Transverse colon (tissue), 4 donors: Measurements from ENCODE around the gene LRRC32. TPM values are rescaled to one million over a fixed set of nuclear protein-coding genes. Genes with fewer than 3 reads are reported as not detected.
A peak's percentile ranks its signal among the peaks of the same experiment; 100 is the strongest.

Experiments used
- DNase-seq: peaks from one replicate; pipeline ENCODE4 v3.0.0-alpha.2; 2019
- H3K27ac ChIP-seq, 4 donors: fragments of 200-600 bp; sonication (generic); 2 replicates each; pipeline ENCODE4 v1.5.1; 2016 to 2018; ENCODE audit warnings: inconsistent platforms in 4 of 4
- H3K27me3 ChIP-seq: fragments of 200-600 bp; sonication (generic); 2 replicates; pipeline ENCODE4 v1.5.1; 2017; ENCODE audit warnings: inconsistent platforms
- H3K36me3 ChIP-seq, 4 donors: fragments of 200-600 bp; sonication (generic); 2 replicates each; pipeline ENCODE4 v1.5.1; 2017 to 2019; ENCODE audit warnings: inconsistent platforms in 4 of 4
- H3K4me1 ChIP-seq, 4 donors: fragments of 200-600 bp; sonication (generic); 2 replicates each; pipeline ENCODE4 v1.5.1; 2017 to 2020; ENCODE audit warnings: inconsistent platforms in 4 of 4
- H3K4me3 ChIP-seq, 4 donors: fragments of 200-600 bp; sonication (generic); 1 replicate in 1 of 4; 2 replicates in 3 of 4; pipeline versions ENCODE4 v1.5.1 to v1.6.1; 2017 to 2019; ENCODE audit warnings: inconsistent platforms in 4 of 4
- H3K9me3 ChIP-seq, 2 donors: fragments of 200-600 bp; sonication (generic); 2 replicates each; pipeline ENCODE4 v1.5.1; 2017 to 2019; ENCODE audit warnings: inconsistent platforms in 2 of 2
- EP300 ChIP-seq: sonication (generic); formaldehyde crosslinking; IDR thresholded peaks from one replicate; pipeline ENCODE4 v1.6.1; 2017; ENCODE audit warnings: antibody characterized with exemption, low read depth
- POLR2A ChIP-seq: fragments of 450-650 bp; IDR thresholded peaks from one replicate; pipeline ENCODE4 v1.6.1; 2016; ENCODE audit warnings: antibody characterized with exemption, mild to moderate bottlenecking, moderate library complexity
- POLR2AphosphoS5 ChIP-seq, 3 donors: sonication (generic); formaldehyde crosslinking; IDR thresholded peaks; one replicate each; pipeline ENCODE4 v1.6.1; 2016; ENCODE audit warnings: antibody characterized with exemption in 3 of 3
- WGBS, 2 donors: methylation state at CpG; one replicate each; pipeline ENCODE4 v1.1.5; 2018; ENCODE audit warnings: low coverage in 1 of 2; 5-methylcytosine and 5-hydroxymethylcytosine counted together
- in situ Hi-C, 4 donors: fragments of 200-750 bp; cut with MboI; loops; one replicate each; pipeline versions ENCODE4 v1.15.0 to v1.15.1; 2017; ENCODE audit warnings: low sequenced_read_pairs in 3 of 4, low pct_ligation_motif_present in 1 of 4, low pct_unique_long_range_greater_than_20kb in 1 of 4
- intact Hi-C: fragments of 100-400 bp; cut with DNase I; formaldehyde crosslinking; loops from one replicate; pipeline ENCODE4 v1.15.1; 2023; ENCODE audit warnings: low total_unique reads
- total RNA-seq, 4 donors: library from RNA; depleted of rRNA; stranded (reverse); fragments of >200 nt; gene quantifications; one replicate each; pipeline ENCODE4 v1.1.0, GENCODE V29; 2016
- TF ChIP-seq, protein P1 (sequence below), 5 experiments: fragments of 200-600 bp in 3 of 5; fragments of 450-650 bp in 2 of 5; sonication (generic) in 3 of 5; IDR thresholded peaks; 1 replicate in 2 of 5; 2 replicates in 3 of 5; pipeline ENCODE4 v1.5.1; 2016 to 2017; ENCODE audit warnings: antibody characterized with exemption in 5 of 5, inconsistent platforms in 3 of 5, mild to moderate bottlenecking in 2 of 5, moderate library complexity in 1 of 5

LRRC32 gene
- total RNA-seq, 4 donors from 2014 or later = 5.1 to 11.5 (median 9.1) TPM

- intact Hi-C loops = no loop called here
- peak overlapping the region; percentile 37 to 75 (median 38) for H3K27ac ChIP-seq
- H3K4me3 ChIP-seq = peak overlapping the region in 3 of 4 donors; percentile 1 to 63 (median 5)
Observed at GRCh38 chr11:76667856-76668255, 2.7 kb downstream of the LRRC32 start.

GRCh38 chr11:76667271-76667818, 3.2 kb downstream of the LRRC32 start:
- TF ChIP-seq POLR2A = no peak
- no peak for TF ChIP-seq POLR2AphosphoS5 (IDR thresholded peaks at IDR 0.05)
- TF ChIP-seq, protein P1, sequence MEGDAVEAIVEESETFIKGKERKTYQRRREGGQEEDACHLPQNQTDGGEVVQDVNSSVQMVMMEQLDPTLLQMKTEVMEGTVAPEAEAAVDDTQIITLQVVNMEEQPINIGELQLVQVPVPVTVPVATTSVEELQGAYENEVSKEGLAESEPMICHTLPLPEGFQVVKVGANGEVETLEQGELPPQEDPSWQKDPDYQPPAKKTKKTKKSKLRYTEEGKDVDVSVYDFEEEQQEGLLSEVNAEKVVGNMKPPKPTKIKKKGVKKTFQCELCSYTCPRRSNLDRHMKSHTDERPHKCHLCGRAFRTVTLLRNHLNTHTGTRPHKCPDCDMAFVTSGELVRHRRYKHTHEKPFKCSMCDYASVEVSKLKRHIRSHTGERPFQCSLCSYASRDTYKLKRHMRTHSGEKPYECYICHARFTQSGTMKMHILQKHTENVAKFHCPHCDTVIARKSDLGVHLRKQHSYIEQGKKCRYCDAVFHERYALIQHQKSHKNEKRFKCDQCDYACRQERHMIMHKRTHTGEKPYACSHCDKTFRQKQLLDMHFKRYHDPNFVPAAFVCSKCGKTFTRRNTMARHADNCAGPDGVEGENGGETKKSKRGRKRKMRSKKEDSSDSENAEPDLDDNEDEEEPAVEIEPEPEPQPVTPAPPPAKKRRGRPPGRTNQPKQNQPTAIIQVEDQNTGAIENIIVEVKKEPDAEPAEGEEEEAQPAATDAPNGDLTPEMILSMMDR (IDR thresholded peaks at IDR 0.05) = no peak
- no peak for TF ChIP-seq EP300
- peak overlapping the region in 3 of 4 donors; percentile 1 to 63 (median 5) for H3K4me3 ChIP-seq
- in situ Hi-C loops (no loop called here), intact Hi-C loops (no loop called here)
- peaks cover 6 to 26% (median 19%) of the 10 kb centered on the region in 4 donors for H3K4me1 ChIP-seq
- DNase-seq = peak; percentile 4
- H3K9me3 ChIP-seq = no peaks in the 10 kb centered on the region
- H3K27ac ChIP-seq = peak overlapping the region; percentile 37 to 75 (median 38)
- no peaks in the 10 kb centered on the region for H3K36me3 ChIP-seq
- WGBS, 2 donors = 66 to 78% methylated on average over 5 to 15 of the region's 15 CpGs
- peaks cover 12% of the 10 kb centered on the region for H3K27me3 ChIP-seq

More at GRCh38 chr11:76667856-76668255, 2.7 kb downstream of the LRRC32 start:
- no peaks in the 10 kb centered on the region for H3K36me3 ChIP-seq
- WGBS, 2 donors = 82% methylated on average over 7 of the region's 7 CpGs; no CpG with 5 or more reads in 1 of the 2 donors
- no peaks in the 10 kb centered on the region for H3K9me3 ChIP-seq
- TF ChIP-seq, protein P1 (IDR thresholded peaks at IDR 0.05) = no peak
- no peak for TF ChIP-seq EP300
- H3K4me1 ChIP-seq = peaks cover 6 to 31% (median 24%) of the 10 kb centered on the region in 4 donors
- H3K27me3 ChIP-seq = peaks cover 12% of the 10 kb centered on the region
- in situ Hi-C loops = no loop called here
- DNase-seq = peak; percentile 6

DNA sequence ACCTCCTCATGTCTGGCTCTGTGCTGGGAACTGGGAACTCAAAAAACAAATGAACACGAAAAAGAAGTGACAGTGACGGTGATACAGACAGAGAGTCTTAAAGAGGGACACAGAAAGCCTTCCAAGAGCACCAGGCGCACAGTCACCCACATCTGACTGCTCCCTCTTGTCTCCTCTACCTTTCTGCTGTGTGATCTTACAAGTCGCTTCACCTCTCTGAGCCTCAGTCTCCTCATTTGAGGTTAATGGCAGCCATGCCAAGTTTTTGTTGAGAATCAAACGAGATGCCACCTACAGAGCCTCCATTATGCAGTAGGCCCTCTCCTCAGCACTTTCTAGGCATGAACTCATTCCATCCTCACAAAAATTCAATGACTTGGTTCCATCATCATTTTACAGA, 3.7 kb downstream of the LRRC32 start:
- TF ChIP-seq POLR2AphosphoS5 (IDR thresholded peaks at IDR 0.05) (no peak), EP300 (no peak), POLR2A (no peak)
- TF ChIP-seq, protein P1 (IDR thresholded peaks at IDR 0.05) = no peak
- Histone ChIP-seq H3K36me3 (no peaks in the 10 kb centered on the region), H3K4me1 (peaks cover 6 to 22% (median 17%) of the 10 kb centered on the region in 4 donors), H3K4me3 (peak overlapping the region in 1 of 4 donors; percentile 63), H3K9me3 (no peaks in the 10 kb centered on the region), H3K27me3 (peaks cover 12% of the 10 kb centered on the region), H3K27ac (peak overlapping the region in 3 of 4 donors; percentile 38 to 75 (median 39))
- DNase-seq = no peak
- in situ Hi-C loops (no loop called here), intact Hi-C loops (no loop called here)
- 66 to 81% methylated on average over 3 to 5 of the region's 5 CpGs for WGBS, 2 donors

DNA sequence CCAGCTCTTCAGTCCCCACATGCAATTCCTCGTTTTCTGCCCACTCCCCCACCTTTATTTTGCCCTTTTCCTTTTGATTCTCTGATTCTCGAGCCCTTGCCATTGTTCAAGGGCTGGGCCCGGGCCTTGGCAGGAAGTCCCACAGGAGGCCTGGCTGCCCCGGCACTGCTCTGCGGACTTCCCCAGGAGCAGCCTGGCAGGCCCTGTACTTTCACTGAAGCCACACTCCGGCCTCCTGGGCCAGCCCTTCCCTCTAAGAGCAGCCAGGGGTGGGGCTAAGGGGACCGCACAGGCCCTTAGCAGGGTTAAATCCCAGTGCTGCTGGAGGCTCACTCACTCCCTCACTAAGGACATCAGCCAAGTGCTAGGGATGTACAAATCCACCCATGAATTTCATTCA, 4.1 kb downstream of the LRRC32 start:
- Histone ChIP-seq H3K9me3 (no peaks in the 10 kb centered on the region), H3K36me3 (no peaks in the 10 kb centered on the region), H3K4me1 (peaks cover 6 to 22% (median 17%) of the 10 kb centered on the region in 4 donors), H3K27ac (peak overlapping the region; percentile 28 to 75 (median 38)), H3K4me3 (peak overlapping the region in 1 of 4 donors; percentile 63), H3K27me3 (peaks cover 12% of the 10 kb centered on the region)
- TF ChIP-seq, protein P1 (IDR thresholded peaks at IDR 0.05) = no peak
- TF ChIP-seq POLR2AphosphoS5 (IDR thresholded peaks at IDR 0.05) = peak in 1 of 3 donors; percentile 20
- TF ChIP-seq POLR2A = no peak
- TF ChIP-seq EP300 = no peak
- intact Hi-C loops = no loop called here
- peak; percentile 14 for DNase-seq
- in situ Hi-C loops = no loop called here
- 52 to 54% methylated on average over 5 to 7 of the region's 7 CpGs for WGBS, 2 donors
